Measurements from ENCODE around the gene ODAD2. TPM values are rescaled to one million over a fixed set of nuclear protein-coding genes. Genes with fewer than 3 reads are reported as not detected.

ODAD2 gene
- total RNA-seq, 1 experiment from 2014 or later: 4.1 TPM

- TF ChIP-seq SMAD3 (CRISPR knock-in tag; IDR thresholded peaks at IDR 0.05; ENCODE audit: borderline replicate concordance) (no peak), ZNF263 (CRISPR knock-in tag; IDR thresholded peaks at IDR 0.05; ENCODE audit: low read depth) (no peak), MYBL2 (CRISPR knock-in tag; IDR thresholded peaks at IDR 0.05) (no peak), NFATC4 (CRISPR knock-in tag; IDR thresholded peaks at IDR 0.05) (no peak), EMX1 (CRISPR knock-in tag; IDR thresholded peaks at IDR 0.05) (no peak), E2F5 (CRISPR knock-in tag; IDR thresholded peaks at IDR 0.05) (no peak), NR3C1 (CRISPR knock-in tag; conservative IDR thresholded peaks at IDR 0.05; ENCODE audit: low read depth) (no peak), USF1 (CRISPR knock-in tag; IDR thresholded peaks at IDR 0.05) (no peak), NFE2L1 (CRISPR knock-in tag; IDR thresholded peaks at IDR 0.05) (no peak), ATF6 (CRISPR knock-in tag; IDR thresholded peaks at IDR 0.05) (no peak), SMAD4 (CRISPR knock-in tag; IDR thresholded peaks at IDR 0.05) (no peak), CREB1 (CRISPR knock-in tag; IDR thresholded peaks at IDR 0.05) (no peak), RELA (CRISPR knock-in tag; IDR thresholded peaks at IDR 0.05; ENCODE audit: borderline replicate concordance) (no peak), IRF2 (CRISPR knock-in tag; IDR thresholded peaks at IDR 0.05; ENCODE audit: borderline replicate concordance, low read depth) (no peak)
- TF ChIP-seq, protein P1, sequence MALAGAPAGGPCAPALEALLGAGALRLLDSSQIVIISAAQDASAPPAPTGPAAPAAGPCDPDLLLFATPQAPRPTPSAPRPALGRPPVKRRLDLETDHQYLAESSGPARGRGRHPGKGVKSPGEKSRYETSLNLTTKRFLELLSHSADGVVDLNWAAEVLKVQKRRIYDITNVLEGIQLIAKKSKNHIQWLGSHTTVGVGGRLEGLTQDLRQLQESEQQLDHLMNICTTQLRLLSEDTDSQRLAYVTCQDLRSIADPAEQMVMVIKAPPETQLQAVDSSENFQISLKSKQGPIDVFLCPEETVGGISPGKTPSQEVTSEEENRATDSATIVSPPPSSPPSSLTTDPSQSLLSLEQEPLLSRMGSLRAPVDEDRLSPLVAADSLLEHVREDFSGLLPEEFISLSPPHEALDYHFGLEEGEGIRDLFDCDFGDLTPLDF (CRISPR knock-in tag; IDR thresholded peaks at IDR 0.05): no peak
- no peak for DNase-seq (ENCODE audit: low spot score)
- Mint-ChIP-seq H3K4me1 (0 out of 2 replicates have a peak, but pooled peaks cover 2% of the 10 kb centered on the region), H3K4me3 (no peak overlapping the region), H3K9me3 (peaks cover 2% of the 10 kb centered on the region; the same call in 1 of the 2 replicates), H3K27me3 (ENCODE audit: low read depth) (no peaks in the 10 kb centered on the region), H3K36me3 (no peaks in the 10 kb centered on the region), H3K27ac (no peak overlapping the region)
- ATAC-seq: no peak
- ChIA-PET CTCF (no interaction called here), POLR2A (no interaction called here)
Observed at GRCh38 chr10:28020080-28020860, 21.4 kb upstream of the ODAD2 start.

GRCh38 chr10:28014651-28015050 lies 15.8 kb upstream of the ODAD2 start:
- Mint-ChIP-seq H3K36me3 (peaks cover 5% of the 10 kb centered on the region), H3K9me3 (peaks cover 9% of the 10 kb centered on the region), H3K27ac (no peak overlapping the region), H3K4me1 (peaks cover 9% of the 10 kb centered on the region), H3K27me3 (ENCODE audit: low read depth) (peaks cover 3% of the 10 kb centered on the region; the same call in 1 of the 2 replicates), H3K4me3 (no peak overlapping the region)
- no peak for DNase-seq (ENCODE audit: low spot score)
- TF ChIP-seq, protein P2, sequence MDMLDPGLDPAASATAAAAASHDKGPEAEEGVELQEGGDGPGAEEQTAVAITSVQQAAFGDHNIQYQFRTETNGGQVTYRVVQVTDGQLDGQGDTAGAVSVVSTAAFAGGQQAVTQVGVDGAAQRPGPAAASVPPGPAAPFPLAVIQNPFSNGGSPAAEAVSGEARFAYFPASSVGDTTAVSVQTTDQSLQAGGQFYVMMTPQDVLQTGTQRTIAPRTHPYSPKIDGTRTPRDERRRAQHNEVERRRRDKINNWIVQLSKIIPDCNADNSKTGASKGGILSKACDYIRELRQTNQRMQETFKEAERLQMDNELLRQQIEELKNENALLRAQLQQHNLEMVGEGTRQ (CRISPR knock-in tag; IDR thresholded peaks at IDR 0.05): no peak
- TF ChIP-seq TEAD4 (CRISPR knock-in tag; IDR thresholded peaks at IDR 0.05) (no peak), PRRX2 (CRISPR knock-in tag; IDR thresholded peaks at IDR 0.05) (no peak), RELA (CRISPR knock-in tag; IDR thresholded peaks at IDR 0.05; ENCODE audit: borderline replicate concordance) (no peak), HMGA2 (CRISPR knock-in tag; IDR thresholded peaks at IDR 0.05) (no peak), SOX15 (CRISPR knock-in tag; IDR thresholded peaks at IDR 0.05) (no peak), MXD4 (CRISPR knock-in tag; IDR thresholded peaks at IDR 0.05; ENCODE audit: borderline replicate concordance) (no peak), ETV6 (CRISPR knock-in tag; IDR thresholded peaks at IDR 0.05) (no peak)
- TF ChIP-seq, protein P3, sequence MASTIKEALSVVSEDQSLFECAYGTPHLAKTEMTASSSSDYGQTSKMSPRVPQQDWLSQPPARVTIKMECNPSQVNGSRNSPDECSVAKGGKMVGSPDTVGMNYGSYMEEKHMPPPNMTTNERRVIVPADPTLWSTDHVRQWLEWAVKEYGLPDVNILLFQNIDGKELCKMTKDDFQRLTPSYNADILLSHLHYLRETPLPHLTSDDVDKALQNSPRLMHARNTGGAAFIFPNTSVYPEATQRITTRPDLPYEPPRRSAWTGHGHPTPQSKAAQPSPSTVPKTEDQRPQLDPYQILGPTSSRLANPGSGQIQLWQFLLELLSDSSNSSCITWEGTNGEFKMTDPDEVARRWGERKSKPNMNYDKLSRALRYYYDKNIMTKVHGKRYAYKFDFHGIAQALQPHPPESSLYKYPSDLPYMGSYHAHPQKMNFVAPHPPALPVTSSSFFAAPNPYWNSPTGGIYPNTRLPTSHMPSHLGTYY (CRISPR knock-in tag; IDR thresholded peaks at IDR 0.05): no peak
- TF ChIP-seq, protein P1 (CRISPR knock-in tag; IDR thresholded peaks at IDR 0.05): no peak
- TF ChIP-seq, protein P4, sequence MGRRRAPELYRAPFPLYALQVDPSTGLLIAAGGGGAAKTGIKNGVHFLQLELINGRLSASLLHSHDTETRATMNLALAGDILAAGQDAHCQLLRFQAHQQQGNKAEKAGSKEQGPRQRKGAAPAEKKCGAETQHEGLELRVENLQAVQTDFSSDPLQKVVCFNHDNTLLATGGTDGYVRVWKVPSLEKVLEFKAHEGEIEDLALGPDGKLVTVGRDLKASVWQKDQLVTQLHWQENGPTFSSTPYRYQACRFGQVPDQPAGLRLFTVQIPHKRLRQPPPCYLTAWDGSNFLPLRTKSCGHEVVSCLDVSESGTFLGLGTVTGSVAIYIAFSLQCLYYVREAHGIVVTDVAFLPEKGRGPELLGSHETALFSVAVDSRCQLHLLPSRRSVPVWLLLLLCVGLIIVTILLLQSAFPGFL (CRISPR knock-in tag; IDR thresholded peaks at IDR 0.05; ENCODE audit: borderline replicate concordance): no peak
- TF ChIP-seq, protein P5, sequence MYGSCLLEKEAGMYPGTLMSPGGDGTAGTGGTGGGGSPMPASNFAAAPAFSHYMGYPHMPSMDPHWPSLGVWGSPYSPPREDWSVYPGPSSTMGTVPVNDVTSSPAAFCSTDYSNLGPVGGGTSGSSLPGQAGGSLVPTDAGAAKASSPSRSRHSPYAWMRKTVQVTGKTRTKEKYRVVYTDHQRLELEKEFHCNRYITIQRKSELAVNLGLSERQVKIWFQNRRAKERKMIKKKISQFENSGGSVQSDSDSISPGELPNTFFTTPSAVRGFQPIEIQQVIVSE (CRISPR knock-in tag; IDR thresholded peaks at IDR 0.05; ENCODE audit: borderline replicate concordance): no peak
- ATAC-seq: no peak
- CTCF ChIA-PET: no interaction called here
- POLR2A ChIA-PET: no interaction called here

Data from WTC11 (cell line).